HepG2 (cell line): ENCODE data around the gene ASZ1. TPM values are rescaled to one million over a fixed set of nuclear protein-coding genes. Genes with fewer than 3 reads are reported as not detected.

ENCODE experiments used
- ATAC-seq: fragments of 200-7000 bp; cut with Tn5 transposase; 3 replicates; pipeline ENCODE4 v1.9.1; 2020; ENCODE audit warnings: mild to moderate bottlenecking, moderate library complexity
- BruUV-seq: library from RNA; stranded (reverse); fragments of 400-500 nt; replicated peaks from 2 replicates; lab custom pipeline; 2021; lab: Mats Ljungman, UMichigan
- CTCF ChIA-PET: fragments of 300-600 bp; formaldehyde crosslinking; extraction: SDS; loops from one replicate; lab custom pipeline; 2021; ENCODE audit warnings: low total read pairs, inconsistent platforms, low intra/inter-chr PET ratio; lab: Yijun Ruan, JAX
- POLR2A ChIA-PET: fragments of 350-600 bp; sonication (Branson Sonifier 250); formaldehyde crosslinking; loops from one replicate; lab custom pipeline; 2020; ENCODE audit warnings: antibody characterized with exemption, inconsistent platforms; lab: Yijun Ruan, JAX
- DNase-seq: peaks from one replicate; pipeline ENCODE4 v3.0.0-alpha.2; 2015; ENCODE audit warnings: low spot score
- FAIRE-seq: peaks from 3 replicates; lab custom pipeline; 2011; peaks lifted over from hg19 to GRCh38; lab: Jason Lieb, UNC
- H2AFZ ChIP-seq: one replicate; pipeline ENCODE4 v1.6.1; 2011; ENCODE audit warnings: low read length, inconsistent platforms
- H3K27ac ChIP-seq: fragments of 300-600 bp; 3 replicates; pipeline ENCODE4 v1.8.0; 2011; ENCODE audit warnings: mixed run types, mild to moderate bottlenecking, mixed read lengths, low read length, inconsistent platforms; ENCODE audit not compliant: insufficient read depth; ENCODE audit errors: extremely low read length
- H3K27me3 ChIP-seq, 2 experiments: fragments of 200-600 bp in 1 of 2; 2 replicates in 1 of 2; 3 replicates in 1 of 2; pipeline versions ENCODE4 v1.6.0 to v1.8.0; 2011; ENCODE audit warnings: low read length in 2 of 2, mild to moderate bottlenecking in 2 of 2, moderate library complexity in 2 of 2, inconsistent platforms in 1 of 2; ENCODE audit not compliant: insufficient read depth in 2 of 2, control insufficient read depth in 1 of 2
- H3K36me3 ChIP-seq, 2 experiments: fragments of 200-600 bp in 1 of 2; replicated peaks in 1 of 2; 2 replicates in 1 of 2; 3 replicates in 1 of 2; pipeline versions ENCODE4 v1.5.1 to v1.8.0; 2011; ENCODE audit warnings: low read length in 2 of 2, inconsistent platforms in 1 of 2; ENCODE audit not compliant: insufficient read depth in 2 of 2, control insufficient read depth in 1 of 2
- H3K4me1 ChIP-seq: 2 replicates; pipeline ENCODE4 v1.5.1; 2012; ENCODE audit warnings: low read length, inconsistent platforms; ENCODE audit not compliant: insufficient read depth
- H3K4me2 ChIP-seq: 2 replicates; pipeline ENCODE4 v1.6.0; 2011; ENCODE audit warnings: low read depth, low read length, inconsistent platforms
- H3K4me3 ChIP-seq, 3 experiments: fragments of 200-600 bp in 1 of 3; sonication (generic), shearing (Covaris generic) in 1 of 3; replicated peaks in 1 of 3; 2 replicates each; pipeline ENCODE4 v1.5.1; 2011 to 2016; ENCODE audit warnings: low read length in 3 of 3, inconsistent platforms in 2 of 3, low read depth in 2 of 3, mild to moderate bottlenecking in 2 of 3, control low read depth in 1 of 3, mixed read lengths in 1 of 3; ENCODE audit not compliant: insufficient read depth in 1 of 3
- H3K79me2 ChIP-seq: one replicate; pipeline ENCODE4 v1.6.1; 2011; ENCODE audit warnings: low read length, inconsistent platforms; ENCODE audit not compliant: insufficient read depth
- H3K9ac ChIP-seq: 2 replicates; pipeline ENCODE4 v1.6.0; 2011; ENCODE audit warnings: mild to moderate bottlenecking, low read depth, low read length, inconsistent platforms; ENCODE audit not compliant: insufficient read depth
- H3K9me3 ChIP-seq: 2 replicates; pipeline ENCODE4 v1.5.1; 2012; ENCODE audit warnings: mild to moderate bottlenecking, low read length
- H4K20me1 ChIP-seq: 2 replicates; pipeline ENCODE4 v1.6.0; 2011; ENCODE audit warnings: inconsistent platforms, mild to moderate bottlenecking, low read length, moderate library complexity; ENCODE audit not compliant: insufficient read depth
- CEBPB ChIP-seq: IDR thresholded peaks from 2 replicates; pipeline ENCODE4 v1.6.1; 2011; ENCODE audit warnings: low read depth, low read length, improper control_type of control experiment, borderline replicate concordance
- GABPB1 ChIP-seq: IDR thresholded peaks from 2 replicates; pipeline ENCODE4 v1.6.1; 2016; ENCODE audit warnings: mild to moderate bottlenecking, missing genetic modification reagents, moderate library complexity, missing compliant biosample characterization
- HMG20B ChIP-seq: conservative IDR thresholded peaks from 2 replicates; pipeline ENCODE4 v1.6.1; 2016; ENCODE audit warnings: missing genetic modification reagents, missing compliant biosample characterization
- MIXL1 ChIP-seq: IDR thresholded peaks from 2 replicates; pipeline ENCODE4 v1.6.1; 2016
- ONECUT2 ChIP-seq: sonication (generic); formaldehyde crosslinking; IDR thresholded peaks from 2 replicates; pipeline ENCODE4 v1.4.0; 2020; ENCODE audit warnings: missing genetic modification reagents
- ZNF556 ChIP-seq: sonication (generic); formaldehyde crosslinking; IDR thresholded peaks from 2 replicates; pipeline ENCODE4 v1.4.0; 2020; ENCODE audit warnings: mild to moderate bottlenecking, missing genetic modification reagents, borderline replicate concordance
- ZNF773 ChIP-seq: sonication (generic); formaldehyde crosslinking; IDR thresholded peaks from 2 replicates; pipeline ENCODE4 v1.4.0; 2020; ENCODE audit warnings: missing genetic modification reagents, borderline replicate concordance
- ZSCAN20 ChIP-seq: sonication (generic); formaldehyde crosslinking; IDR thresholded peaks from 2 replicates; pipeline ENCODE4 v1.4.0; 2020; ENCODE audit warnings: missing genetic modification reagents, mild to moderate bottlenecking, borderline replicate concordance
- WGBS: methylation state at CpG from one replicate; pipeline ENCODE4 v1.1.6; 2017; ENCODE audit warnings: low lambda C conversion rate; 5-methylcytosine and 5-hydroxymethylcytosine counted together
- in situ Hi-C: cut with HindIII; loops from 2 replicates; pipeline ENCODE4 v1.10.0; 2017; ENCODE audit warnings: low pct_unique_long_range_greater_than_20kb; ENCODE audit not compliant: extremely low pct_ligation_motif_present
- intact Hi-C: fragments of 100-400 bp; cut with micrococcal nuclease; formaldehyde crosslinking; loops from one replicate; pipeline ENCODE4 v1.10.0; 2022; ENCODE audit not compliant: unreplicated experiment
- polyA plus RNA-seq, 8 experiments: library from polyadenylated mRNA; depleted of rRNA in 3 of 8; stranded (reverse) in 7 of 8; unstranded in 1 of 8; fragments of >200 nt; fragmentation: Illumina TruSeq in 4 of 8; extraction: Trizol in 4 of 8; gene quantifications; 2 replicates each; pipeline versions ENCODE4 v1.2.1 to v1.2.3, GENCODE V29; 2011 to 2016; ENCODE audit warnings: low read depth in 4 of 8, missing spikeins in 1 of 8, mixed read lengths in 1 of 8; ENCODE audit not compliant: insufficient read depth in 1 of 8
- total RNA-seq, 5 experiments: library from RNA; depleted of rRNA; stranded (reverse); fragments of >200 nt; fragmentation: Illumina TruSeq; extraction: Trizol; gene quantifications; 2 replicates each; pipeline ENCODE4 v1.2.3, GENCODE V29; 2016; ENCODE audit warnings: low read depth in 1 of 5
- TF ChIP-seq, protein P1 (sequence below): IDR thresholded peaks from 2 replicates; pipeline ENCODE4 v1.6.1; 2016; ENCODE audit warnings: mild to moderate bottlenecking, missing biosample characterization, missing genetic modification reagents
- TF ChIP-seq, protein P2 (sequence below): sonication (generic); formaldehyde crosslinking; IDR thresholded peaks from 2 replicates; pipeline ENCODE4 v1.8.0; 2022; ENCODE audit warnings: low read depth, missing genetic modification reagents

The ASZ1 gene
- total and polyA plus RNA-seq, 2 of the 13 experiments (the other 11 are each of a cell fraction or from before 2014, with no cell fraction given), result not detected

DNA sequence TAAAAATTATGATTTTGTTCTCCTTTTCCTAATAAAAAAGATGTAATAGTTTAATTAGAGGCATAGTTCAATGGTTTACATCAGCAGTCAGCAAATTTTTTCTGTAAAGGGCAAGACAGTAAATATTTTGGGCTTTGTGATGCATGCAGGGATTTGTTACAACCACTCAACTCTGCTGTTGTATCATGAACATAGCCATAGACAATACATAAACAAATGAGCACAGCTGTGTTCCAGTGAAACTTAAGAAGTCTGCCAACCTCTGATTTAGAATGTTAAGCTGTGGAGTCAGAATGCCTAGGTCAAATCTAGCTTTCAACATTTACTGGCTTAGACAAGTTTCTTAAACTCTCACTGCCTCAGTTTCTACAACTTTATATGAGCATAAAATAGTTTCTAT, 31.6 kb downstream of the ASZ1 start:
- no peak for ATAC-seq
- Histone ChIP-seq H3K4me2 (no peak overlapping the region), H3K4me3 (no peak overlapping the region), H4K20me1 (no peaks in the 10 kb centered on the region), H3K79me2 (no peaks in the 10 kb centered on the region), H3K9me3 (no peaks in the 10 kb centered on the region), H2AFZ (no peak overlapping the region), H3K9ac (no peak overlapping the region), H3K27ac (no peak overlapping the region), H3K27me3 (no peaks in the 10 kb centered on the region), H3K36me3 (no peaks in the 10 kb centered on the region), H3K4me1 (no peaks in the 10 kb centered on the region)
- TF ChIP-seq ZNF773 (no peak), ZSCAN20 (no peak), HMG20B (CRISPR knock-in tag) (no peak), GABPB1 (CRISPR knock-in tag) (no peak), MIXL1 (CRISPR knock-in tag) (no peak), ZNF556 (CRISPR knock-in tag) (no peak), ONECUT2 (no peak)
- TF ChIP-seq, protein P1, sequence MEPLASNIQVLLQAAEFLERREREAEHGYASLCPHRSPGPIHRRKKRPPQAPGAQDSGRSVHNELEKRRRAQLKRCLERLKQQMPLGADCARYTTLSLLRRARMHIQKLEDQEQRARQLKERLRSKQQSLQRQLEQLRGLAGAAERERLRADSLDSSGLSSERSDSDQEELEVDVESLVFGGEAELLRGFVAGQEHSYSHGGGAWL (CRISPR knock-in tag), result no peak
- intact Hi-C loops (no loop called here), in situ Hi-C loops (no loop called here)
- no TSS peak for BruUV-seq
- ChIA-PET POLR2A (no interaction called here), CTCF (no interaction called here)
- no peak for DNase-seq
- no peak for FAIRE-seq

DNA sequence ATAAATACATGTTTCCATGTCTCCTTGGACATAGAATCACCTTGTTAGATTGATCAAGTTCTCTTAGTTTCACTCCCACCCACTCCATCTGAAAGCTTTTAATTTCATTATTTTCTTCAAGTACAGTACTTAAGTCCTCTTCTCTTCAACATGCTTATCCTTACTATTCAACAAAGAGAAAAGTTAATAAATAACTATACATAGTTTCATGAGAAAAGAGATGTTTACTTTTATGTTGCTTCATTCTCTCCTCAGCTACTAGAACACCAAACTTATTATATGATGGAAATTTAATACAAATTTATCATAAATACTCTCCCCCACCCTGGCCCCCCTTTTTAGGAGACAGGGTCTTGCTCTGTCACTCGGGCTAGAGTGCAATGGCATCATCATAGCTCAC, 33.5 kb downstream of the ASZ1 start:
- no peak for FAIRE-seq

More for the DNA sequence above, 33.5 kb downstream of the ASZ1 start:
- Histone ChIP-seq H3K4me3 (no peak overlapping the region), H2AFZ (no peak overlapping the region), H3K36me3 (no peaks in the 10 kb centered on the region), H3K9me3 (no peaks in the 10 kb centered on the region), H3K27me3 (no peaks in the 10 kb centered on the region; a peak in 1 of 5 replicates), H3K9ac (no peak overlapping the region), H3K4me1 (no peaks in the 10 kb centered on the region), H3K27ac (no peak overlapping the region), H4K20me1 (no peaks in the 10 kb centered on the region), H3K4me2 (no peak overlapping the region), H3K79me2 (no peaks in the 10 kb centered on the region)
- no TSS peak for BruUV-seq
- 0% methylated on average over 1 of the region's 1 CpG for WGBS
- in situ Hi-C loops, result no loop called here
- TF ChIP-seq, protein P2, sequence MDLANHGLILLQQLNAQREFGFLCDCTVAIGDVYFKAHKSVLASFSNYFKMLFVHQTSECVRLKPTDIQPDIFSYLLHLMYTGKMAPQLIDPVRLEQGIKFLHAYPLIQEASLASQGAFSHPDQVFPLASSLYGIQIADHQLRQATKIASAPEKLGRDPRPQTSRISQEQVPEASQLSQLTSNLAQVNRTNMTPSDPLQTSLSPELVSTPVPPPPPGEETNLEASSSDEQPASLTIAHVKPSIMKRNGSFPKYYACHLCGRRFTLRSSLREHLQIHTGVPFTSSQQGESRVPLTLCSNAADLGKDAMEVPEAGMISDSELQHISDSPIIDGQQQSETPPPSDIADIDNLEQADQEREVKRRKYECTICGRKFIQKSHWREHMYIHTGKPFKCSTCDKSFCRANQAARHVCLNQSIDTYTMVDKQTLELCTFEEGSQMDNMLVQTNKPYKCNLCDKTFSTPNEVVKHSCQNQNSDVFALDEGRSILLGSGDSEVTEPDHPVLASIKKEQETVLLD (CRISPR knock-in tag), result no peak
- peak; percentile 32; the same call in 1 of the 2 replicates for TF ChIP-seq CEBPB
- POLR2A ChIA-PET, result no interaction called here
- DNase-seq, result no peak
- peak; percentile 68 for ATAC-seq
- intact Hi-C loops, result no loop called here
- CTCF ChIA-PET, result no interaction called here
